Muscle layer of colon (tissue), 2 donors: ENCODE data around the gene GOLPH3L.
"Not testable (repeated sequence)": the region's sequence is repeated elsewhere in the genome, so short reads cannot be mapped to it uniquely, and the experiment has no call there.

Experiments
- H3K27ac ChIP-seq: one replicate; pipeline ENCODE4 v1.7.0; 2013; ENCODE audit warnings: low read depth, mild to moderate bottlenecking, low read length, moderate library complexity
- H3K27me3 ChIP-seq, 2 donors: one replicate each; pipeline ENCODE4 v1.7.0; 2013; ENCODE audit warnings: low read length in 2 of 2, mild to moderate bottlenecking in 2 of 2; ENCODE audit not compliant: insufficient read depth in 2 of 2, control insufficient read depth in 1 of 2
- H3K36me3 ChIP-seq: one replicate; pipeline ENCODE4 v1.7.0; 2013; ENCODE audit warnings: mild to moderate bottlenecking, low read length; ENCODE audit not compliant: insufficient read depth
- H3K4me1 ChIP-seq: one replicate; pipeline ENCODE4 v1.7.0; 2013; ENCODE audit warnings: mild to moderate bottlenecking, low read length; ENCODE audit not compliant: insufficient read depth
- H3K4me3 ChIP-seq, 2 donors: one replicate each; pipeline ENCODE4 v1.7.0; 2013; ENCODE audit warnings: low read length in 2 of 2, low read depth in 1 of 2, mild to moderate bottlenecking in 1 of 2, moderate library complexity in 1 of 2
- H3K9ac ChIP-seq: one replicate; pipeline ENCODE4 v1.7.0; 2013; ENCODE audit warnings: low read length
- H3K9me3 ChIP-seq: one replicate; pipeline ENCODE4 v1.7.0; 2013; ENCODE audit warnings: mild to moderate bottlenecking, low read length
- donor health status: abdominal sarcoma.
- donor health status: Adenocarcinoma of cecum.

The GOLPH3L gene

DNA sequence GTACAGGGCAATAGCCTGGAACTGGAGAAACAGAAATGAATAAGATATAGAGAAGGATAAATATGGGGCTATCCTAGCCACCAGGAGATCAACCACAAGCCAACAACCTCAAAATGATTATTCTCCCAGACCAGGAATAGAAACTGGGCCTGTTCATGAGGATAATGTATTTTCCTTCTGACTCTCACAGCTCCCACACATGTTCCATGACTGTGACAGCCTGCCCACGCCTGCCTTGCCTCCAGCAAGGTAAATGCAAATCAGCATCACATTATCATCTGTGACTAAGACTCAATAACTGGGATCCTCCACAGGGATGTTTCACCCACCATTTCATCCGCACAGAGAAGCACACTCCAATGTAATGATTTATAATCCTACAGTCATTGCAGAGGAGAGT lies 70.8 kb downstream of the GOLPH3L start:
- Histone ChIP-seq H3K4me1 (peaks cover 25% of the 10 kb centered on the region), H3K4me3 (no peak overlapping the region), H3K27me3 (no peaks in the 10 kb centered on the region), H3K9me3 (no peaks in the 10 kb centered on the region), H3K27ac (no peak overlapping the region), H3K9ac (no peak overlapping the region), H3K36me3 (peaks cover 51% of the 10 kb centered on the region)

DNA sequence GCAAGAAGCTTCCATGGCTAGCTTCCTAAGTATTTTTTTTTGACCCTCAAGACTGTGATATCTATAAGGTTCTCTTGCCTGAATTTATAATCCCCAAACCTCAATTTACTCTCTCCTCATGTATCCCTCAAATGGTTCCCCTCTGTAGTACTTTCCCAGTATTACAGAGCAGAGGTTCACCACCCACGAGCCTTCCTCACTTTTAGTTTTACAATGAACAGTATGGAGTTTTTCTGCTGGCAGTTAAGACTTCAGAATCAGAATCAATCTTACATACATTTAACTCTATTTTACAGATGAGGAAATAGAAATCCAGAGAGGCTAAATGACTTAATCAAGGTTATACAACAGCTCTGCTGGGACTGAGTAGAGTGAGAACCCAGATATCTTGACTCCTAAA lies 72.4 kb downstream of the GOLPH3L start:
- not testable (repeated sequence) for H3K9me3 ChIP-seq, H3K4me3 ChIP-seq, H3K27me3 ChIP-seq, H3K9ac ChIP-seq, H3K27ac ChIP-seq
- peaks cover 32% of the 10 kb centered on the region for H3K4me1 ChIP-seq
- H3K36me3 ChIP-seq, result peaks cover 58% of the 10 kb centered on the region

DNA sequence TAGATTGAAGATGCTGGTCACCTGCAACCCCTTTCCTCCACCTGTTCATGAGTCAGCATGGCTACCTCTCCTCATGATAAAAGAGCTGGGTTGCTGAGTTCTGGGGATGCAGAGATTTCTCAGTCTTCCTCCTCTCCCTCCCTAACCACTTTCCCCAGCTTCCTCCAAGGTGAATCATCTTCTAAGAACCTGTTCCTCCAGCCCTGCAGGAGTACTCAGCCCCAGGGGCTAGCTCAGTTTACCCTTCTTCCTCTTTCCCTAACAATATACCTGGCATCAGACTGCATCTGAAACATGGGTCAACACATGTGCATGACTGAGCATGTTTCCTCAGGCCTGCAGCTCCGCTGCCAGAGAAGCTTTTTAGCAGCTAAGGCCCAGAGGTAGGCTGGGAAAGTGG lies 72.8 kb downstream of the GOLPH3L start:
- not testable (repeated sequence) for H3K4me3 ChIP-seq, H3K9ac ChIP-seq, H3K27ac ChIP-seq, H3K27me3 ChIP-seq, H3K9me3 ChIP-seq
- H3K4me1 ChIP-seq, result peaks cover 36% of the 10 kb centered on the region
- H3K36me3 ChIP-seq, result peaks cover 58% of the 10 kb centered on the region

- Histone ChIP-seq H3K9me3 (no peaks in the 10 kb centered on the region), H3K27me3 (no peaks in the 10 kb centered on the region), H3K27ac (peak overlapping the region; percentile 68), H3K4me3 (no peak overlapping the region), H3K9ac (peak overlapping the region; percentile 11), H3K4me1 (peaks cover 28% of the 10 kb centered on the region), H3K36me3 (peaks cover 58% of the 10 kb centered on the region)
Measured at GRCh38 chr1:150622303-150622975, 74.5 kb downstream of the GOLPH3L start.

DNA sequence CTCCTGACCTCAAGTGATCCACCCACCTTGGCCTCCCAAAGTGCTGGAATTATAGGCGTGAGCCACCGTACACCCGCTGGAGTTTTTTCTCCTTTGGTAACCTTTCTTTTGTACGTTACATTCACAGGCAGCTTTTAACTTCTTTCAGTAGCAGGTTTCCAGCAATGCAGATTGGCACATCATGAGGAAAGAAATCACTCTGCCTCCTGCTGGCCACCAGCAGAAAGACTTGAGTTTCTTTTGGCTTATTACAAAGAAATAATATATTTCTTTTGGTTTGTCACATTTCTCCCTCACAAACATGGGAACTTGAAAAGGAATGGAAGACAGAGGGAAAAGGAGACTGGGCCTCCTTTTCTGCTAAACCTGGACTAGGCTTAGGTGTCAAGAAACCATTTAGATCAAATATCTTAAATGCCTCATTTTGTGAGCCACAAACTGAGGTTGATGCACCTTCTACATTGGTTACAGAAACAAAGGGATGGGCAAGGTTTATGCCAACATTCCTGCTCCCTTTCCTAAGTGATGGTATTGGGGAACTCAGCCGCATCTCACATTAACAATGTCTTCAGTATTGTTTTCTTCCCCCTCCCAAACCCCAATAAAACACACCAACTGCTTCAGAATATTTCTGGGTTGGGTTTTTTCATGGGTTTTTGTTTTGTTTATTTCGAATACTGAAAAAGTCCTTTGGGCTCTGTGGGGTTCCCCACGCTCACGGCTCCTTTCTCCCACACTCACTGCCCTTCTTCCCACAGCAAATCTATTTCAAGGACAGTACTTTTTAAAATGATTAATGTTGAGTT lies 75.3 kb downstream of the GOLPH3L start:
- H3K4me3 ChIP-seq, result no peak overlapping the region
- H3K27ac ChIP-seq, result peak overlapping the region; percentile 68
- H3K9ac ChIP-seq, result peak overlapping the region; percentile 11
- peaks cover 53% of the 10 kb centered on the region for H3K36me3 ChIP-seq
- peaks cover 28% of the 10 kb centered on the region for H3K4me1 ChIP-seq
- H3K27me3 ChIP-seq, result no peaks in the 10 kb centered on the region
- no peaks in the 10 kb centered on the region for H3K9me3 ChIP-seq

GRCh38 chr1:150620919-150621318 lies 76.0 kb downstream of the GOLPH3L start:
- no peaks in the 10 kb centered on the region for H3K27me3 ChIP-seq
- H3K27ac ChIP-seq, result peak overlapping the region; percentile 37
- H3K9ac ChIP-seq, result no peak overlapping the region
- H3K36me3 ChIP-seq, result peaks cover 45% of the 10 kb centered on the region
- H3K4me3 ChIP-seq, result no peak overlapping the region
- H3K4me1 ChIP-seq, result peaks cover 28% of the 10 kb centered on the region
- H3K9me3 ChIP-seq, result no peaks in the 10 kb centered on the region

- no peak overlapping the region for H3K9ac ChIP-seq
- H3K4me1 ChIP-seq, result peaks cover 28% of the 10 kb centered on the region
- no peak overlapping the region for H3K4me3 ChIP-seq
- H3K27ac ChIP-seq, result peak overlapping the region; percentile 61
- H3K36me3 ChIP-seq, result peaks cover 34% of the 10 kb centered on the region
- no peaks in the 10 kb centered on the region for H3K9me3 ChIP-seq
- no peaks in the 10 kb centered on the region for H3K27me3 ChIP-seq
Measured at GRCh38 chr1:150619576-150620509, 77.1 kb downstream of the GOLPH3L start.

GRCh38 chr1:150615346-150616201 lies 81.4 kb downstream of the GOLPH3L start:
- peaks cover 16% of the 10 kb centered on the region for H3K36me3 ChIP-seq
- H3K4me1 ChIP-seq, result peaks cover 43% of the 10 kb centered on the region
- no peak overlapping the region for H3K9ac ChIP-seq
- H3K27ac ChIP-seq, result no peak overlapping the region
- no peak overlapping the region for H3K4me3 ChIP-seq
- no peaks in the 10 kb centered on the region for H3K27me3 ChIP-seq
- no peaks in the 10 kb centered on the region for H3K9me3 ChIP-seq

- no peak overlapping the region for H3K4me3 ChIP-seq
- peaks cover 10% of the 10 kb centered on the region for H3K36me3 ChIP-seq
- H3K9ac ChIP-seq, result peak overlapping the region; percentile 53
- H3K9me3 ChIP-seq, result no peaks in the 10 kb centered on the region
- H3K27me3 ChIP-seq, result no peaks in the 10 kb centered on the region
- peaks cover 42% of the 10 kb centered on the region for H3K4me1 ChIP-seq
- peak overlapping the region; percentile 66 for H3K27ac ChIP-seq
Measured at GRCh38 chr1:150613061-150613920, 83.7 kb downstream of the GOLPH3L start.

GRCh38 chr1:150612014-150612345 lies 85.0 kb downstream of the GOLPH3L start:
- peaks cover 5% of the 10 kb centered on the region for H3K36me3 ChIP-seq
- peaks cover 42% of the 10 kb centered on the region for H3K4me1 ChIP-seq
- no peaks in the 10 kb centered on the region for H3K27me3 ChIP-seq
- peak overlapping the region; percentile 24 for H3K27ac ChIP-seq
- H3K9me3 ChIP-seq, result no peaks in the 10 kb centered on the region
- no peak overlapping the region for H3K9ac ChIP-seq
- no peak overlapping the region for H3K4me3 ChIP-seq
